T-helper 22 cell (primary cell): ENCODE measurements around the gene VEGFC.

Source experiments
- DNase-seq: peaks from one replicate; pipeline ENCODE4 v3.0.0-alpha.2; 2020; ENCODE audit warnings: low read depth

The VEGFC gene

GRCh38 chr4:176792326-176793059 lies at the start of gene VEGFC:
TSS of gene VEGFC (minus strand) at chr4:176792922. CDS start at chr4:176792311, 611 bp downstream.
- DNase-seq = no peak

- no peak for DNase-seq
Observed at GRCh38 chr4:176841711-176842112, 49.0 kb upstream of the VEGFC start.

GRCh38 chr4:176840166-176840565 lies 47.4 kb upstream of the VEGFC start:
- no peak for DNase-seq

GRCh38 chr4:176839656-176840055 lies 46.9 kb upstream of the VEGFC start:
- no peak for DNase-seq

- DNase-seq = no peak
Observed at GRCh38 chr4:176838601-176839433, 46.1 kb upstream of the VEGFC start.

- no peak for DNase-seq
Observed at GRCh38 chr4:176837169-176837895, 44.6 kb upstream of the VEGFC start.

- no peak for DNase-seq
Observed at GRCh38 chr4:176834531-176834930, 41.8 kb upstream of the VEGFC start.

- DNase-seq = no peak
Observed at GRCh38 chr4:176833400-176834175, 40.9 kb upstream of the VEGFC start.

GRCh38 chr4:176830971-176831370 lies 38.2 kb upstream of the VEGFC start:
- no peak for DNase-seq

- no peak for DNase-seq
Observed at GRCh38 chr4:176825586-176825985, 32.9 kb upstream of the VEGFC start.

GRCh38 chr4:176824645-176825366 lies 32.1 kb upstream of the VEGFC start:
- DNase-seq = no peak

GRCh38 chr4:176818531-176818930 lies 25.8 kb upstream of the VEGFC start:
- DNase-seq = no peak

GRCh38 chr4:176817204-176817603 lies 24.5 kb upstream of the VEGFC start:
- DNase-seq = no peak

- DNase-seq = no peak
Observed at GRCh38 chr4:176814770-176815169, 22.0 kb upstream of the VEGFC start.

GRCh38 chr4:176810481-176811249 lies 17.9 kb upstream of the VEGFC start:
- DNase-seq = no peak

- no peak for DNase-seq
Observed at GRCh38 chr4:176806778-176807375, 14.2 kb upstream of the VEGFC start.

- no peak for DNase-seq
Observed at GRCh38 chr4:176805155-176805554, 12.4 kb upstream of the VEGFC start.

- no peak for DNase-seq
Observed at GRCh38 chr4:176800891-176801534, 8.3 kb upstream of the VEGFC start.

- DNase-seq = no peak
Observed at GRCh38 chr4:176799653-176800052, 6.9 kb upstream of the VEGFC start.
